HepG2 (cell line): ENCODE measurements around the gene FNDC8. TPM values are rescaled to one million over a fixed set of nuclear protein-coding genes. Genes with fewer than 3 reads are reported as not detected.

Source experiments
- AFF4 ChIP-seq: sonication (generic); formaldehyde crosslinking; IDR thresholded peaks from 2 replicates; pipeline ENCODE4 v1.4.0; 2020; ENCODE audit warnings: missing genetic modification reagents
- CEBPZ ChIP-seq: IDR thresholded peaks from 2 replicates; pipeline ENCODE4 v1.6.1; 2012; ENCODE audit warnings: low read length, improper control_type of control experiment
- MTERF4 ChIP-seq: sonication (generic); formaldehyde crosslinking; IDR thresholded peaks from 2 replicates; pipeline ENCODE4 v1.8.0; 2023; ENCODE audit warnings: mild to moderate bottlenecking, missing genetic modification reagents
- MYC ChIP-seq: sonication (generic); formaldehyde crosslinking; IDR thresholded peaks from 2 replicates; pipeline ENCODE4 v1.9.0; 2021; ENCODE audit warnings: missing genetic modification reagents, borderline replicate concordance
- NR0B2 ChIP-seq: sonication (generic); formaldehyde crosslinking; IDR thresholded peaks from 2 replicates; pipeline ENCODE4 v1.4.0; 2020; ENCODE audit warnings: mild to moderate bottlenecking, missing genetic modification reagents
- RERE ChIP-seq: IDR thresholded peaks from 2 replicates; pipeline ENCODE4 v1.6.1; 2016; ENCODE audit warnings: low read depth, missing genetic modification reagents, missing compliant biosample characterization
- RFX5 ChIP-seq: IDR thresholded peaks from 2 replicates; pipeline ENCODE4 v1.6.1; 2011; ENCODE audit warnings: low read depth, low read length, improper control_type of control experiment
- SCMH1 ChIP-seq: sonication (generic); formaldehyde crosslinking; IDR thresholded peaks from 2 replicates; pipeline ENCODE4 v1.9.0; 2021; ENCODE audit warnings: missing genetic modification reagents, mild to moderate bottlenecking, borderline replicate concordance
- SMARCE1 ChIP-seq: fragments of 450-650 bp; IDR thresholded peaks from 2 replicates; pipeline ENCODE4 v1.6.1; 2017; ENCODE audit warnings: borderline replicate concordance
- ZBTB7A ChIP-seq: sonication (generic); formaldehyde crosslinking; IDR thresholded peaks from 2 replicates; pipeline ENCODE4 v1.8.0; 2022; ENCODE audit warnings: mild to moderate bottlenecking, missing genetic modification reagents
- ZMYM4 ChIP-seq: sonication (generic); formaldehyde crosslinking; IDR thresholded peaks from 2 replicates; pipeline ENCODE4 v1.8.1; 2023; ENCODE audit warnings: mild to moderate bottlenecking, missing genetic modification reagents
- ZNF547 ChIP-seq: sonication (generic); formaldehyde crosslinking; IDR thresholded peaks from 2 replicates; pipeline ENCODE4 v1.5.1; 2020; ENCODE audit warnings: mild to moderate bottlenecking, missing genetic modification reagents
- ZNF773 ChIP-seq: sonication (generic); formaldehyde crosslinking; IDR thresholded peaks from 2 replicates; pipeline ENCODE4 v1.4.0; 2020; ENCODE audit warnings: missing genetic modification reagents, borderline replicate concordance
- polyA plus RNA-seq, 8 experiments: library from polyadenylated mRNA; depleted of rRNA in 3 of 8; stranded (reverse) in 7 of 8; unstranded in 1 of 8; fragments of >200 nt; fragmentation: Illumina TruSeq in 4 of 8; extraction: Trizol in 4 of 8; gene quantifications; 2 replicates each; pipeline versions ENCODE4 v1.2.1 to v1.2.3, GENCODE V29; 2011 to 2016; ENCODE audit warnings: low read depth in 4 of 8, missing spikeins in 1 of 8, mixed read lengths in 1 of 8; ENCODE audit not compliant: insufficient read depth in 1 of 8
- total RNA-seq, 5 experiments: library from RNA; depleted of rRNA; stranded (reverse); fragments of >200 nt; fragmentation: Illumina TruSeq; extraction: Trizol; gene quantifications; 2 replicates each; pipeline ENCODE4 v1.2.3, GENCODE V29; 2016; ENCODE audit warnings: low read depth in 1 of 5

The FNDC8 gene
- total and polyA plus RNA-seq, 2 of the 13 experiments (the other 11 are each of a cell fraction or from before 2014, with no cell fraction given): not detected

- TF ChIP-seq CEBPZ (no peak), AFF4 (CRISPR knock-in tag) (no peak), RFX5 (no peak), SMARCE1 (no peak), RERE (no peak), NR0B2 (CRISPR knock-in tag) (0 out of 2 replicates have a peak, but pooled peaks have one; percentile 15), MYC (peak; percentile 32; the same call in 1 of the 2 replicates), MTERF4 (CRISPR knock-in tag) (0 out of 2 replicates have a peak, but pooled peaks have one; percentile 47), ZBTB7A (CRISPR knock-in tag) (0 out of 2 replicates have a peak, but pooled peaks have one; percentile 1), SCMH1 (no peak), ZNF547 (CRISPR knock-in tag) (no peak), ZMYM4 (CRISPR knock-in tag) (peak; percentile 68; the same call in 1 of the 2 replicates), ZNF773 (0 out of 2 replicates have a peak, but pooled peaks have one; percentile 45)
Observed at GRCh38 chr17:35088881-35089585, 32.4 kb upstream of the FNDC8 start (continued).
